Measurements from ENCODE around the gene KIF26B.

- TF ChIP-seq CTCF (conservative IDR thresholded peaks at IDR 0.05; ENCODE audit: low read depth, low read length) (no peak), POLR2A (IDR thresholded peaks at IDR 0.05; ENCODE audit: low read depth, low read length) (no peak), RAD21 (IDR thresholded peaks at IDR 0.05; ENCODE audit: low read length) (no peak), RCOR1 (IDR thresholded peaks at IDR 0.05; ENCODE audit: insufficient replicate concordance, low read length) (no peak)
Measured at GRCh38 chr1:245198748-245199516, 44.1 kb downstream of the KIF26B start.

Measured in IMR-90 (cell line).